GM18511 (cell line): ENCODE measurements around the gene TSC1.

ENCODE experiments used
- ATAC-seq: cut with Tn5 transposase; IDR thresholded peaks from one replicate; pipeline ENCODE4 v1.9.1; 2021; ENCODE audit warnings: mild to moderate bottlenecking, moderate library complexity; ENCODE audit not compliant: unreplicated experiment

TSC1 gene

GRCh38 chr9:132942541-132943182 lies 1.8 kb downstream of the TSC1 start:
- ATAC-seq: no peak

DNA sequence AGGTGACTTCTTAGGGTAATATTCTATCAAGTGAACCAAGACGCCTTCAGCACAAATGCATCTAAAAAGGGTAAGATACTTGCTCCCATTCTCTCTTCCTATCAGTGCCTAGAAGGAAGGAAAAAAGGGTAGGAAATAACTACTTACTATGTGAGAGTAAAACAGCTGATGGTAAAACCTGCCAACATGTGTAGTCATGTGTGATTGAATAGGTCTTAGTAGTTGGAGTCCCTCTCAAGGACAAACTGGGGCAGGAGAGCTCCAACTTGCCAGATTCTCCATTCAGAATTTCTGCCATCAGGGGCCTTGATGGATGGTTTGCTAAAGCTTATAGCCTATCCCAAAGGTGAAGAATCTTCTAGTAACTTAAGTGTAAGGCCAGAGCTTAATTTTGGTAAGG lies 5.2 kb downstream of the TSC1 start:
- no peak for ATAC-seq

DNA sequence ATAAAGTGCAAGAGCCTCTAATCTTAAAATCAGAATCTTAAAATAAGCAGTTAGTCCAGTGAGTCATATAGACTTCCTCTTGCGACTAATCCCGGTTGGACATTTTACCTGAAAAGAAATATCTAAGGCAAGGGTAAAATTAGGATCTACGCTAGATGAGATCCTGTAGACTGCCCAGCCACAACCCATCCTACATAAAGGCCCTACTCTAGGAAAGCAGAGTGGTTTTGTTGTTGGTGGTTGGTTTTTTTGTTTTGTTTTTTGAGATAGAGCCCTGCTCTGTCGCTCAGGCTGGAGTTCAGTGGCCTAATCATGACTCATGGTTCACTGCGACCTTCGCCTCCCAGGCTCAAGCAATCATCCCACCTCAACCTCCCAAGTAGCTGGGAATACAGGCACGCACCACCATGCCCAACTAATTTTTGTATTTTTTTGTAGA lies 6.9 kb downstream of the TSC1 start:
- ATAC-seq: no peak

DNA sequence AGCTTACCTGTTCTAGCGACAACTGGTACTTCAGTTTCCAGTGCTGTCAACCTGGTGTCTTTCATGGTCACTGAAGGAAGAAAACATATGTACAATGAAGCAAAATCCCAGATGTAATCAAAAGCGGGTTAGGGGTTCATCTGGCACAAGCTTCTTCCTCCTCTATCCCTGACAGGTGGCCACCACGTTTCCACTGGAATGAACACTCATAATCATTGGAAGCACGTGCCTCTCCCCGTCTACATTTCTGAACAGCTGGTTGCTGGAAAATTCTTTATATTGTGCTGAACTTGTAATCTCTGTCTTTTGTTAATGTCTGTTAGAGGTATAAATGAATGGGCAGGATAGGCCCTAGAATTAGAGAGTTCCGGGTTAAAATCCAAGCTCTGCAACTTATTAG lies 9.4 kb downstream of the TSC1 start:
- ATAC-seq: no peak

- no peak for ATAC-seq
Observed at GRCh38 chr9:132931178-132931735, 13.2 kb downstream of the TSC1 start.

DNA sequence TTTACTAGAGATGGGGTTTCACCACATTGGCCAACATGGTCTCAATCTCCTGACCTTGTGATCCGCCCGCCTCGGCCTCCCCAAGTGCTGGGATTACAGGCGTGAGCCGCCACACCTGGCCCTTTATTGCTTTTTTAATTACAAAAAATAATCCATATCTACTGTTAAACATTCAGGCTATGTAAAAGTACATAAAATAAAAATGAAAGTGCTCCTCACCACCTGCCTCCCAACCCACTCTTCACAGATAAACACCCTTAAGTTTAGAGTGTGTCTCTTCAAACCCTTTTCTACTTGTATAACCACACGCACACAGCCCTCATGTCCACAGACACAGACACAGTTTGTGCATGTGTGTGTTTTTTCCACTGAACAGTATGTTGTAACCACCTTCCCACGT lies 16.7 kb downstream of the TSC1 start:
- ATAC-seq: no peak

- ATAC-seq: no peak
Observed at GRCh38 chr9:132923346-132923902, 21.0 kb downstream of the TSC1 start.

DNA sequence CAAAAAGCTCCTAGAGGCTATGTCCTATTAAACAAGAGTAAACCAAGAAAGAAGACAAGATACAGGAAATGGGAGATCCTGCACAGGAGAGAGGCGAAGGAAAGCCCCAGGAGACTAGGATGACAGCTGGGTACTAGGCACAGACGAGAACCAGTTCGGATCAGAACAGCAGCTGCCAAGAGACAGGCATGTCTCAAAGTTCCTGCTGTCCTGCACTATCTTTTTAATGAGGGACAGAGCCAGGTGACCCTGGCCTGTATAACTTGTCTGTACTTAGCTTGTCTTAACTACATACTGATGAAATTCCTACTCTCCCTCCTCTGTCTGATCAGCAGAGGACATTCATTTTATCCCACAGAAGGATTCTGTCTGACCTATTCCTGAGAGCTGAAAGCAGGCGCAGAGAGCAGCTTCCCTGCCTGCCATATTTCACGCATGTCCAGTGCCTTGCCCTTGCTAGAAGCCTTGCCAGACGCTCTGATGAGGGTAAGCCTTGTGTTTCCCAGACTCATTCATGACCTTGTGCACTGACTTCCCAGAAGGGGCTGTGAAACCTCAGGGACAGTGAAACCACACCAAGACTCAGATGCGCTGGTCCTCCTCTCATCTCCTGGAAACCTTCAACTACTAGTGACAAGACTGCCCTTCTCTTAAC lies 24.7 kb downstream of the TSC1 start:
- ATAC-seq: no peak

GRCh38 chr9:132914924-132915323 lies 29.5 kb downstream of the TSC1 start:
- ATAC-seq: no peak

GRCh38 chr9:132912131-132912530 lies 32.3 kb downstream of the TSC1 start:
- no peak for ATAC-seq

DNA sequence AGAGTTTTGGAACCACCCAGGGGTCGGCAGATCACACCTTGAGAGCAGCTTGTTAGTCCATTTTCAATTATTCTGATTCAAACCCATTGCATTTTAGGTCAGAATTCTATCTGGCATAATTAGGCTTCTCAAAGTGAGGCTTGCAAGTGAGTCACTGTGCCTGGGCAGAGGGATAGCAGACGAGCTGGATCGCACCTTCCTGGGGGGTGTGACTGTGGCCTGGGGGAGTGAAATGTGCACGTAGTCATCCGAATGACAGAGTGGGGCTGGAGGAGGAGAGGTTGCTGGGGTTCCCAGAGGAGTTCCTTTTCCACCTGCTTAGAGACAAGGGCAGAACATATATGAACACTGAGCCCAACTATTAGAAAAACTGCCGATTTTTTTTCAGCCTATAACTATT lies 34.0 kb downstream of the TSC1 start:
- ATAC-seq: no peak

GRCh38 chr9:132909311-132909710 lies 35.1 kb downstream of the TSC1 start:
- ATAC-seq: no peak

DNA sequence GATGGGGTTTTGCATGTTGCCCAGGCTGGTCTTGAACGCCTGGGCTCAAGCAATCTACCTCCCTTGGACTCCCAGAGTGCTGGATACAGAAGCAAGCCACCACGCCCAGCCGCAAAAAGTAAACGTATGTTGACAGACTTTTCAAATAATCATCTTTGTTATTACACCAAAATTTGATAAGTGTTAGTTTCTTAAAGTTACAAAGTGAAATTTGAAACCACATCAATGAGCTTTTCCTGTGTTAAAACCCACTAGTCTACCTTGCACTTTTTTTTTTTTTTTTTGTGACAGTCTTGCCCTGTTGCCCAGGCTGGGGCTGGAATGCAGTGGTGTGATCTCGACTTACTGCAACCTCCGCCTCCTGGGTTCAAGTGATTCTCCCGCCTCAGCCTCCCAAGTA lies 35.8 kb downstream of the TSC1 start:
- no peak for ATAC-seq

- ATAC-seq: no peak
Observed at GRCh38 chr9:132905726-132906125, 38.7 kb downstream of the TSC1 start.

DNA sequence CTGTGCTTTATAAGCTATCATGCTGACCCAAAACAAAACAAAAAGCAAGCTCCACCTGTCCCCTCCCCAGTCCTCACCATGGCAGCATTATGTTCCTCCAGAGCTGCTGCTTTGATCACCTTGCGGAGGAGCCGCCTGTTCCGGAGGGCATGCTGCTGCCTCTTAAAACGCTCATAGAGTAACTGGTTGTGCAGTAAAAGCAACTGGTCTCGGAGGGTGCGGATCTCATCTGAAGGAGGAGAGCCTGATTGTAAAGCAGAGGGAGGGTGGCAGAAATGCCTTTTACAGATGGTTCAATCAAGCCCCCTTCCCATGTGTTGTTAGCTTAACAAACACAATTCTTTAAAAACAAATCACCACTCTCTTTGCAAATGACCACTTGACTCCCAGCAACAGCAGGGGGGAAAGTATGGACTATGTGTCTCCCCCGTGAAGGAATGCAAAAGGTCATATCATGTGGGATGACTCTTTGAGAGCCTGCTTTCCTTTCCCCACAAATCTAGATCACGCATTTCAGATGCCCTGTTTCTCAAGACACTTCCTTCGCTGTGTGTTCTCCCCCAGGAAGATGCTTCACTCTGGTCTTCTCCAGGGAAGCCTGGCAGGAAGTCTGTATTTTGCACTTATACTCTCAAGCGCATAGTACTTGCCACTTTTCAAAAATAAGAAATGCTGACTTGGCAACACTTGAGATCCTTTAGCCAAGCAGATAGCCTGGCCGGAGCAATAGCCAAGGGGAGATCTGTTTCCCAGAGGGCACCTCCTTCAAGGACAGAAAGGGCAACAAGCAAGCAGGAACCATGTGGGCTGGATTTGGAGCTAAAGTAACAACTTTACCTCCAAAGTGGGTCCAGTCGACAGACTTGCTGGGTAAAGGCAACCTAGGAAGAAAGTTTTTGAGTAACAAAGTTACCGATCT lies 40.6 kb downstream of the TSC1 start:
- no peak for ATAC-seq

- ATAC-seq: no peak
Observed at GRCh38 chr9:132901858-132902831, 42.3 kb downstream of the TSC1 start.

- no peak for ATAC-seq
Observed at GRCh38 chr9:132898051-132898450, 46.4 kb downstream of the TSC1 start.

GRCh38 chr9:132896906-132897305 lies 47.5 kb downstream of the TSC1 start:
- ATAC-seq: no peak

DNA sequence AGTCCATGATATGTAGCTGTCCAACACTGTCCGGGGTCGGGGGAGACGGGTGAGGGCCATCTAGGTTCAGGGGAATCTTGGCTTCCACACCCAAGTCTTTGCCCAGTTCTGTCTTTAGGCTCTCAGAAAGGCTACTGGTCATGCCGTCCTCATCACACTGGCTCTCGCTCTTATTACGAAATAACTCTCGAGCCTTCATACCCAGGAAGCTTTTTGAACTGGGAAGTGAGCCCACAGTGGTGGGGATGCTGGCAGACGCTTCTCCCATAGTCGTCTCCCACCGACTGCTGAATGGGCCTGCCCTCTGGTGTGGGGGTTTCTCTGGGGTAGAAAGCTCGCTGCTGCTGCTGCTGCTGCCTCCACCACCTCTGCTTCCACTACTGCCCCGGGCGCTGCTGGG lies 48.2 kb downstream of the TSC1 start:
- no peak for ATAC-seq
